Measurements from ENCODE around the gene ARID1A. TPM values are rescaled to one million over a fixed set of nuclear protein-coding genes. Genes with fewer than 3 reads are reported as not detected.

ARID1A gene
- total and polyA plus RNA-seq, 2 of the 4 experiments (the other 2 are of a cell fraction), result 14.0 to 40.7 TPM

- H3K27ac ChIP-seq (ENCODE audit: insufficient read depth, low read length), result no peak overlapping the region
- H2AK5ac ChIP-seq (ENCODE audit: low read depth, low read length), result no peak overlapping the region
- POLR2A ChIA-PET (ENCODE audit: unreplicated experiment), result no interaction called here
- H2AK9ac ChIP-seq (replicated peaks; ENCODE audit: low read depth, low read length, poor library complexity), result no peak overlapping the region
- H3K79me1 ChIP-seq (ENCODE audit: low read depth in 1 of 2, low read length in 2 of 2), result peaks cover 40 to 83% of the 10 kb centered on the region in 2 experiments
- 100% methylated on average over 1 of the region's 2 CpGs; no CpG with 5 or more reads in 1 of the 2 experiments for WGBS, 2 experiments (ENCODE audit: extremely low coverage in 2 of 2, insufficient read length in 1 of 2)
- no peak overlapping the region for H4K91ac ChIP-seq (ENCODE audit: insufficient read depth, low read depth, low read length)
- H3K14ac ChIP-seq (replicated peaks; ENCODE audit: low read depth, low read length), result peak overlapping the region; percentile 53; the same call in 1 of the 2 replicates
- H2BK15ac ChIP-seq (ENCODE audit: low read depth, low read length), result no peak overlapping the region
- H4K5ac ChIP-seq (ENCODE audit: low read depth, low read length), result no peak overlapping the region
- H4K8ac ChIP-seq (ENCODE audit: low read depth in 2 of 2, low read length in 2 of 2), result no peak overlapping the region; a peak in 1 of 4 replicates
- dilution Hi-C loops (cut with HindIII; ENCODE audit: low sequenced_read_pairs, unreplicated experiment), result no loop called here
- H3K56ac ChIP-seq (ENCODE audit: extremely low read depth, insufficient read depth, low read length), result no peak overlapping the region
- H3K18ac ChIP-seq (ENCODE audit: low read depth, low read length), result no peak overlapping the region
- no peak for ATAC-seq (ENCODE audit: low read depth)
- no peak overlapping the region for H2AFZ ChIP-seq (replicated peaks; ENCODE audit: low read length, poor library complexity)
- BruUV-seq (replicated peaks), result no TSS peak
- H3K23ac ChIP-seq (ENCODE audit: low read depth, low read length), result peak overlapping the region; percentile 67; the same call in 1 of the 2 replicates
- peaks cover 51% of the 10 kb centered on the region for H3K36me3 ChIP-seq (ENCODE audit: control insufficient read depth, insufficient read depth, low read length)
- no peaks in the 10 kb centered on the region for H3K9me3 ChIP-seq (ENCODE audit: control insufficient read depth, insufficient read depth, low read length)
- H3K4me1 ChIP-seq (ENCODE audit: control insufficient read depth, insufficient read depth, low read length), result peaks cover 24% of the 10 kb centered on the region
- H3K27me3 ChIP-seq (ENCODE audit: control insufficient read depth, insufficient read depth, low read length), result no peaks in the 10 kb centered on the region
- no peak overlapping the region for H3K4me2 ChIP-seq (ENCODE audit: low read depth, low read length)
- CTCF ChIA-PET, result no interaction called here
- H2BK20ac ChIP-seq (ENCODE audit: low read depth, low read length), result no peak overlapping the region
- peak overlapping the region; percentile 43 for H2BK5ac ChIP-seq (ENCODE audit: low read depth, low read length, poor library complexity, severe bottlenecking)
- intact Hi-C loops (cut with micrococcal nuclease), result loop anchor here (5.0 kb wide), 1 partner anchor 34 kb away; no protein-coding TSS in a partner anchor
- in situ Hi-C loops (cut with MboI; ENCODE audit: low sequenced_read_pairs), result no loop called here
- H2BK120ac ChIP-seq (ENCODE audit: low read depth, low read length), result no peak overlapping the region
- peaks cover 66% of the 10 kb centered on the region for H4K20me1 ChIP-seq (ENCODE audit: insufficient read depth, low read length)
- no peak for DNase-seq
- no peak overlapping the region for H3K4me3 ChIP-seq (ENCODE audit: insufficient read depth, low read depth, low read length)
- no peak overlapping the region for H3K4ac ChIP-seq (ENCODE audit: low read depth, low read length)
- H3K9ac ChIP-seq (ENCODE audit: low read depth, low read length), result no peak overlapping the region
- peaks cover 36% of the 10 kb centered on the region for H3K9me1 ChIP-seq (ENCODE audit: insufficient read depth, low read length)
- TF ChIP-seq FOS (IDR thresholded peaks at IDR 0.05; ENCODE audit: low read depth, low read length), result no peak
- TF ChIP-seq BHLHE40 (IDR thresholded peaks at IDR 0.05; ENCODE audit: low read depth, low read length), result no peak
- TF ChIP-seq MAFK (IDR thresholded peaks at IDR 0.05; ENCODE audit: low read depth, low read length), result no peak
- no peak for TF ChIP-seq CHD1 (IDR thresholded peaks at IDR 0.05; ENCODE audit: low read depth, low read length)
- no peak for TF ChIP-seq MAZ (IDR thresholded peaks at IDR 0.05; ENCODE audit: borderline replicate concordance, low read depth, low read length)
- TF ChIP-seq RAD21 (IDR thresholded peaks at IDR 0.05; ENCODE audit: low read length), result no peak
- no peak for TF ChIP-seq POLR2A (IDR thresholded peaks at IDR 0.05; ENCODE audit: low read depth, low read length)
- no peak for TF ChIP-seq RFX5 (IDR thresholded peaks at IDR 0.05; ENCODE audit: low read depth, low read length)
- no peak for TF ChIP-seq NFE2L2 (IDR thresholded peaks at IDR 0.05; ENCODE audit: low read depth, low read length)
- TF ChIP-seq, protein P1, sequence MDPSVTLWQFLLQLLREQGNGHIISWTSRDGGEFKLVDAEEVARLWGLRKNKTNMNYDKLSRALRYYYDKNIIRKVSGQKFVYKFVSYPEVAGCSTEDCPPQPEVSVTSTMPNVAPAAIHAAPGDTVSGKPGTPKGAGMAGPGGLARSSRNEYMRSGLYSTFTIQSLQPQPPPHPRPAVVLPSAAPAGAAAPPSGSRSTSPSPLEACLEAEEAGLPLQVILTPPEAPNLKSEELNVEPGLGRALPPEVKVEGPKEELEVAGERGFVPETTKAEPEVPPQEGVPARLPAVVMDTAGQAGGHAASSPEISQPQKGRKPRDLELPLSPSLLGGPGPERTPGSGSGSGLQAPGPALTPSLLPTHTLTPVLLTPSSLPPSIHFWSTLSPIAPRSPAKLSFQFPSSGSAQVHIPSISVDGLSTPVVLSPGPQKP (IDR thresholded peaks at IDR 0.05; ENCODE audit: borderline replicate concordance, low read depth, low read length), result no peak
- no peak for TF ChIP-seq MXI1 (IDR thresholded peaks at IDR 0.05; ENCODE audit: borderline replicate concordance, low read depth, low read length)
- TF ChIP-seq CTCF (conservative IDR thresholded peaks at IDR 0.05; ENCODE audit: low read depth, low read length), result no peak
- TF ChIP-seq, protein P2, sequence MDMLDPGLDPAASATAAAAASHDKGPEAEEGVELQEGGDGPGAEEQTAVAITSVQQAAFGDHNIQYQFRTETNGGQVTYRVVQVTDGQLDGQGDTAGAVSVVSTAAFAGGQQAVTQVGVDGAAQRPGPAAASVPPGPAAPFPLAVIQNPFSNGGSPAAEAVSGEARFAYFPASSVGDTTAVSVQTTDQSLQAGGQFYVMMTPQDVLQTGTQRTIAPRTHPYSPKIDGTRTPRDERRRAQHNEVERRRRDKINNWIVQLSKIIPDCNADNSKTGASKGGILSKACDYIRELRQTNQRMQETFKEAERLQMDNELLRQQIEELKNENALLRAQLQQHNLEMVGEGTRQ (IDR thresholded peaks at IDR 0.05; ENCODE audit: low read depth, low read length), result no peak
- TF ChIP-seq CEBPB (IDR thresholded peaks at IDR 0.05; ENCODE audit: low read depth, low read length), result no peak
- TF ChIP-seq SMC3 (IDR thresholded peaks at IDR 0.05; ENCODE audit: low read depth, low read length), result no peak
- TF ChIP-seq RCOR1 (IDR thresholded peaks at IDR 0.05; ENCODE audit: insufficient replicate concordance, low read length), result no peak
Measured at GRCh38 chr1:26733392-26733791, 37.6 kb downstream of the ARID1A start.
